GM12878 (cell line): Measurements from ENCODE around the gene SBNO1. TPM values are rescaled to one million over a fixed set of nuclear protein-coding genes. Genes with fewer than 3 reads are reported as not detected.

ENCODE experiments used
- ATAC-seq: fragments of 200-7000 bp; cut with Tn5 transposase; 3 replicates; pipeline ENCODE4 v1.9.1; 2020; ENCODE audit warnings: mild to moderate bottlenecking, moderate library complexity
- BruUV-seq: library from RNA; stranded (reverse); fragments of 400-500 nt; replicated peaks from 2 replicates; lab custom pipeline; 2021; lab: Mats Ljungman, UMichigan
- CTCF ChIA-PET: fragments of 300-600 bp; sonication (Branson Sonifier 250); formaldehyde crosslinking; extraction: SDS; loops from one replicate; lab custom pipeline; 2021; ENCODE audit warnings: inconsistent platforms; lab: Yijun Ruan, JAX
- POLR2A ChIA-PET: fragments of 350-600 bp; formaldehyde crosslinking; extraction: SDS; loops from one replicate; lab custom pipeline; 2021; ENCODE audit warnings: inconsistent platforms; lab: Charles Lee
- RAD21 ChIA-PET: fragments of 300-600 bp; sonication (Branson Sonifier 250); formaldehyde crosslinking; loops from one replicate; lab custom pipeline; 2023; ENCODE audit warnings: antibody characterized with exemption; ENCODE audit not compliant: unreplicated experiment; lab: Charles Lee
- SMC1A ChIA-PET: fragments of 300-600 bp; sonication (Branson Sonifier 250); formaldehyde crosslinking; loops from one replicate; lab custom pipeline; 2023; ENCODE audit not compliant: unreplicated experiment, uncharacterized antibody; lab: Charles Lee
- DNase-seq: peaks from one replicate; pipeline ENCODE4 v3.0.0-alpha.2; 2011; ENCODE audit warnings: low read depth, low spot score
- FAIRE-seq: peaks from 3 replicates; lab custom pipeline; 2011; peaks lifted over from hg19 to GRCh38; lab: Jason Lieb, UNC
- H2AFZ ChIP-seq: 2 replicates; pipeline ENCODE4 v1.6.0; 2011; ENCODE audit warnings: low read depth, low read length, control low read depth; ENCODE audit not compliant: control insufficient read depth
- H3K27ac ChIP-seq: 2 replicates; pipeline ENCODE4 v1.5.1; 2011; ENCODE audit warnings: control low read depth; ENCODE audit not compliant: control insufficient read depth, insufficient read depth
- H3K27me3 ChIP-seq, 2 experiments: replicated peaks in 1 of 2; 2 replicates each; pipeline versions ENCODE4 v1.6.0 to v1.6.1; 2011; ENCODE audit warnings: low read length in 1 of 2; ENCODE audit not compliant: control insufficient read depth in 2 of 2, insufficient read depth in 2 of 2
- H3K36me3 ChIP-seq, 2 experiments: 2 replicates each; pipeline ENCODE4 v1.5.1; 2011; ENCODE audit warnings: low read length in 1 of 2; ENCODE audit not compliant: control insufficient read depth in 2 of 2, insufficient read depth in 2 of 2
- H3K4me1 ChIP-seq: 2 replicates; pipeline ENCODE4 v1.6.1; 2011; ENCODE audit warnings: mild to moderate bottlenecking, low read length, moderate library complexity, mixed read lengths; ENCODE audit not compliant: control insufficient read depth, insufficient read depth
- H3K4me2 ChIP-seq: 2 replicates; pipeline ENCODE4 v1.6.0; 2011; ENCODE audit warnings: control low read depth; ENCODE audit not compliant: control insufficient read depth, insufficient read depth
- H3K4me3 ChIP-seq: fragments of 200-600 bp; sonication (generic); 2 replicates; pipeline ENCODE4 v1.5.1; 2016
- H3K79me2 ChIP-seq: 2 replicates; pipeline ENCODE4 v1.6.0; 2011; ENCODE audit warnings: low read length; ENCODE audit not compliant: control insufficient read depth, insufficient read depth
- H3K9ac ChIP-seq: 2 replicates; pipeline ENCODE4 v1.8.0; 2011; ENCODE audit warnings: low read length, control low read depth, mixed read lengths; ENCODE audit not compliant: control insufficient read depth, insufficient read depth
- H3K9me3 ChIP-seq: replicated peaks from 3 replicates; pipeline ENCODE4 v1.5.1; 2011; ENCODE audit warnings: mild to moderate bottlenecking, low read length; ENCODE audit not compliant: control insufficient read depth, insufficient read depth
- H4K20me1 ChIP-seq: 2 replicates; pipeline ENCODE4 v1.6.0; 2011; ENCODE audit not compliant: control insufficient read depth, insufficient read depth
- ESRRA ChIP-seq: IDR thresholded peaks from 2 replicates; pipeline ENCODE4 v1.6.1; 2012; ENCODE audit warnings: mild to moderate bottlenecking, low read length, improper control_type of control experiment
- ETV6 ChIP-seq, 2 experiments: fragments of 450-650 bp in 1 of 2; IDR thresholded peaks in 1 of 2; conservative IDR thresholded peaks in 1 of 2; 2 replicates each; pipeline ENCODE4 v1.6.1; 2014; ENCODE audit warnings: antibody characterized with exemption in 1 of 2, borderline replicate concordance in 1 of 2, low read depth in 1 of 2, mild to moderate bottlenecking in 1 of 2, moderate library complexity in 1 of 2
- GABPA ChIP-seq: IDR thresholded peaks from 2 replicates; pipeline ENCODE4 v1.6.1; 2014; ENCODE audit warnings: antibody characterized with exemption, low read depth, mild to moderate bottlenecking, inconsistent platforms
- MEF2A ChIP-seq: IDR thresholded peaks from 2 replicates; pipeline ENCODE4 v1.6.1; 2011; ENCODE audit warnings: low read depth, mild to moderate bottlenecking, low read length, moderate library complexity; ENCODE audit not compliant: insufficient read depth
- NFYB ChIP-seq: IDR thresholded peaks from 2 replicates; pipeline ENCODE4 v1.6.1; 2011; ENCODE audit warnings: low read depth, mild to moderate bottlenecking, low read length, improper control_type of control experiment, moderate library complexity; ENCODE audit not compliant: insufficient read depth
- PKNOX1 ChIP-seq: fragments of 450-650 bp; IDR thresholded peaks from 2 replicates; pipeline ENCODE4 v1.6.1; 2016; ENCODE audit warnings: mild to moderate bottlenecking
- POLR2A ChIP-seq: IDR thresholded peaks from 2 replicates; pipeline ENCODE4 v1.6.1; 2011; ENCODE audit warnings: low read depth, mild to moderate bottlenecking, low read length
- RAD51 ChIP-seq: fragments of 450-650 bp; IDR thresholded peaks from 2 replicates; pipeline ENCODE4 v1.6.1; 2016; ENCODE audit warnings: moderate library complexity, mild to moderate bottlenecking, inconsistent platforms
- RCOR1 ChIP-seq: conservative IDR thresholded peaks from 2 replicates; pipeline ENCODE4 v1.6.1; 2012; ENCODE audit warnings: low read depth, low read length, improper control_type of control experiment
- SMAD5 ChIP-seq: IDR thresholded peaks from 2 replicates; pipeline ENCODE4 v1.6.1; 2016; ENCODE audit warnings: antibody characterized with exemption, low read depth
- SMC3 ChIP-seq: IDR thresholded peaks from 2 replicates; pipeline ENCODE4 v1.6.1; 2011; ENCODE audit warnings: low read length, improper control_type of control experiment, borderline replicate concordance
- ZBTB40 ChIP-seq: fragments of 450-650 bp; IDR thresholded peaks from 2 replicates; pipeline ENCODE4 v1.6.1; 2016; ENCODE audit warnings: mild to moderate bottlenecking, moderate library complexity, borderline replicate concordance
- WGBS: methylation state at CpG from one replicate; pipeline ENCODE4 v1.1.6; 2016; ENCODE audit warnings: low lambda C conversion rate; ENCODE audit not compliant: insufficient replicate concordance, insufficient coverage; ENCODE audit errors: missing lambda C conversion rate; 5-methylcytosine and 5-hydroxymethylcytosine counted together
- in situ Hi-C: fragments of 300-500 bp; cut with MboI; formaldehyde crosslinking; loops from 9 replicates; pipeline ENCODE4 v1.14.3; 2018; ENCODE audit warnings: mixed read lengths
- intact Hi-C: fragments of 100-400 bp; cut with micrococcal nuclease; formaldehyde crosslinking; loops from one replicate; pipeline ENCODE4 v1.14.2; 2022; ENCODE audit not compliant: unreplicated experiment
- polyA plus RNA-seq, 11 experiments: library from polyadenylated mRNA; depleted of rRNA in 4 of 11; unstranded in 6 of 11; stranded (reverse) in 5 of 11; fragments of >200 nt; fragmentation: Nextera tagmentation in 4 of 11; fragmentation: Illumina TruSeq in 1 of 11; extraction: Ambion mirVana in 4 of 11; extraction: Trizol in 1 of 11; gene quantifications; 1 replicate in 1 of 11; 2 replicates in 10 of 11; pipeline versions ENCODE4 v1.2.1 to v1.2.3, GENCODE V29; 2011 to 2016; ENCODE audit warnings: inconsistent platforms in 2 of 11, missing spikeins in 2 of 11, low read depth in 1 of 11
- total RNA-seq, 4 experiments: library from RNA; depleted of rRNA in 3 of 4; stranded (reverse); fragments of >200 nt in 3 of 4; fragmentation: Illumina TruSeq in 1 of 4; extraction: Trizol in 1 of 4; gene quantifications; 2 replicates each; pipeline versions ENCODE4 v1.2.1 to v1.2.3, GENCODE V29; 2013 to 2021
- TF ChIP-seq, protein P1 (sequence below): fragments of 450-650 bp; IDR thresholded peaks from 2 replicates; pipeline ENCODE4 v1.6.1; 2018; ENCODE audit warnings: borderline replicate concordance, mild to moderate bottlenecking; ENCODE audit not compliant: partially characterized antibody

Gene SBNO1
- total and polyA plus RNA-seq, 10 of the 15 experiments (the other 5 are each of a cell fraction or from before 2014, with no cell fraction given): 7.5 to 39.7 (median 20.9) TPM

- H4K20me1 ChIP-seq: no peaks in the 10 kb centered on the region
- TF ChIP-seq ESRRA (no peak), RAD51 (no peak), ETV6 (conservative IDR thresholded peaks at IDR 0.05 in 1 of 2, IDR thresholded peaks at IDR 0.05 in 1 of 2; ENCODE audit: borderline replicate concordance in 1 of 2, low read depth in 1 of 2) (no peak), PKNOX1 (no peak), RCOR1 (no peak), ZBTB40 (no peak), POLR2A (no peak), SMAD5 (no peak), MEF2A (no peak), NFYB (no peak), GABPA (no peak), SMC3 (no peak)
- TF ChIP-seq, protein P1, sequence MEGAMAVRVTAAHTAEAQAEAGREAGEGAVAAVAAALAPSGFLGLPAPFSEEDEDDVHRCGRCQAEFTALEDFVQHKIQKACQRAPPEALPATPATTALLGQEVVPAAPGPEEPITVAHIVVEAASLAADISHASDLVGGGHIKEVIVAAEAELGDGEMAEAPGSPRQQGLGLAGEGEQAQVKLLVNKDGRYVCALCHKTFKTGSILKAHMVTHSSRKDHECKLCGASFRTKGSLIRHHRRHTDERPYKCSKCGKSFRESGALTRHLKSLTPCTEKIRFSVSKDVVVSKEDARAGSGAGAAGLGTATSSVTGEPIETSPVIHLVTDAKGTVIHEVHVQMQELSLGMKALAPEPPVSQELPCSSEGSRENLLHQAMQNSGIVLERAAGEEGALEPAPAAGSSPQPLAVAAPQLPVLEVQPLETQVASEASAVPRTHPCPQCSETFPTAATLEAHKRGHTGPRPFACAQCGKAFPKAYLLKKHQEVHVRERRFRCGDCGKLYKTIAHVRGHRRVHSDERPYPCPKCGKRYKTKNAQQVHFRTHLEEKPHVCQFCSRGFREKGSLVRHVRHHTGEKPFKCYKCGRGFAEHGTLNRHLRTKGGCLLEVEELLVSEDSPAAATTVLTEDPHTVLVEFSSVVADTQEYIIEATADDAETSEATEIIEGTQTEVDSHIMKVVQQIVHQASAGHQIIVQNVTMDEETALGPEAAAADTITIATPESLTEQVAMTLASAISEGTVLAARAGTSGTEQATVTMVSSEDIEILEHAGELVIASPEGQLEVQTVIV: no peak
- in situ Hi-C loops (no loop called here), intact Hi-C loops (no loop called here)
- CTCF ChIA-PET: no interaction called here
- H3K36me3 ChIP-seq: peaks cover 21 to 30% of the 10 kb centered on the region in 2 experiments
- FAIRE-seq: no peak
- RAD21 ChIA-PET: no interaction called here
- no peaks in the 10 kb centered on the region for H3K4me1 ChIP-seq
- SMC1A ChIA-PET: no interaction called here
- H3K9me3 ChIP-seq: no peaks in the 10 kb centered on the region
- H3K4me2 ChIP-seq: no peak overlapping the region
- BruUV-seq: no TSS peak
- H3K9ac ChIP-seq: no peak overlapping the region
- H2AFZ ChIP-seq: no peak overlapping the region
- H3K4me3 ChIP-seq: no peak overlapping the region
- DNase-seq: no peak
- H3K27me3 ChIP-seq: no peaks in the 10 kb centered on the region
- 89% methylated on average over 15 of the region's 15 CpGs for WGBS
- no peak for ATAC-seq
- POLR2A ChIA-PET: interaction anchor here (0.6 kb wide), 1 partner anchor 31 kb away, joined by 4 read pairs; no protein-coding TSS in a partner anchor
- no peak overlapping the region for H3K27ac ChIP-seq
- no peaks in the 10 kb centered on the region; the same call in none of the 2 replicates for H3K79me2 ChIP-seq
Measured at GRCh38 chr12:123401753-123402683, 37.4 kb upstream of the SBNO1 start.
